ENCODE results near the gene UTP4.

Gene UTP4

DNA sequence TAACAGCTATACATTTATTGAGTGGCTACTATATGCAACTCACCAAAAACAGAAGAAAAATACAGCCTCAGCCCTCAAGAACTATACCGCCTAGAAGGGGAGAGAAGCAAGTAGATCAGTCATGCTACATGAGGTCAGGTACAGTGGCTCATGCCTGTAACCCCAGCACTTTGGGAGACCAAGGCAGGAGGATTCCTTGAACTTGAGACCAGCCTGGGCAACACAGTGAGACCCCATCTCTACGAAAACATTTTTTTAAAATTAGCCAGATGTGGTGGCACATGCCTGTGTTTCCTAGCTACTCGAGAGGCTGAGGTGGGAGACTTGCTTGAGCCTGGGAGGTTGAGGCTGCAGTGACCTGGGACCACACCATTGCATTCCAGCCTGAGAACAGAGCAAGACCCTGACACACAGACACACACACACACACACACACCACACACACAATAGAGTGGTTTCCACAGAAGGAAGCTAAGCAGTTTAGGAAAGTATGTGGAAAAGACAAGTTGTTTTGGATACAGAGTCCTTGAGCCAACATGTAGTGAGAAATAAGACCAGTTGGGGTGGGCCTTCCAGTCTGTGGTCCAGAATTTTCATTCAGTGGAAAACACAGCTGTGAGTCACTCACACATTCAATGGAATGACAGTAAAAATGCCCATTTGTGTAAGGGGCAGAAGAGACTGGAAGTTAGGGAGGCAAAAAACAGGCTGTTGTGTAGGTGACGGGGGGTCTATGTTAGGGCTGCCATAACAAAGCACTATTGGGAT, 43.8 kb downstream of the UTP4 start:
- no peak for DNase-seq (ENCODE audit: low spot score)

DNA sequence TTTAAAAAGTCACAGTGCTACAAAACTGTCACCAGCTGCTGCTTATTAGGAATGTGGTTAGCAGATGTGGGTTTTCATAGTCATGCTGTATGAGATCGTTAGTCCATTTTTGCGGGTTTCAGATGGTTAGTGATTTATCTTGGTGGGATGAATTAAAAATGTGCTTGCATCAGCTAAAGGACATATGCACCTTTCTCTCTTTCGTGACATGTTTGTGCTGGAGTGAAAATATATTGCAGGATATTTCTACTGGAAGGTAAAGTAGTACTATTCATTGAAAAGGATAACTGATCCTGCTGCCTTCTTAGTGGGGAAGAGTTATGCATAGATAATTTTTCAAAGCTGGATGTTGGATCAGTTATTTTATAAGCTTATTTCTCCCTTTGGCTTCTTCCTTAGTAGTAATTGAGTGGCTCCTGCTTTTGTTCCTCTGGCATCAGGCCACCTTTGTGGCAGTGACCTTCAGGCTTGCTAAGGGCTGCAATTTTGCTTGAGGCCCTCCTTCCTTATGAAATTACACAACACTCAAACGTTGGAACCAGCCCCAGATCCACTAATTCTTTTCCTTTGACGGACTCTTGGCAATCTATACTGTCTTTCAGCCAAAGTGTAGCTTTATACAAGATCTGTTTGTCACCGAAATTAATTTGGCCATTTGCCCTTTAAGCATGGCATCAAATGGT, 47.0 kb downstream of the UTP4 start:
- DNase-seq (ENCODE audit: low spot score): peak; percentile 25

DNA sequence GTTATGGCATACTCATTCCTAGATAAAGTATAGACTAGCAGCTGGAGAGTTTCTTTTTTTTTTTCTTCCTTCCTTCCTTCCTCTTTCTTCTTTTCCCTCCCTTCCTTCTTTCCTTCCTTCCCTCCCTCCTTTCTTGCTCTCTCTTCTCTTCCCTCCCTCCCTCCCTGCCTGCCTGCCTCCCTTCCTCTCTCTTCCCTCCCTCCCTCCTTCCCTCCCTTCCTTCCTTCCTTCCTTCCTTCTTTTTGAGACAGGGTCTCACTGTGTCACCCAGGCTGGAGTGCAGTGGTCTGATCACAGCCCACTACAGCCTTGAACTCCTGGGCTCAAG, 47.5 kb downstream of the UTP4 start:
- no peak for DNase-seq (ENCODE audit: low spot score)

DNA sequence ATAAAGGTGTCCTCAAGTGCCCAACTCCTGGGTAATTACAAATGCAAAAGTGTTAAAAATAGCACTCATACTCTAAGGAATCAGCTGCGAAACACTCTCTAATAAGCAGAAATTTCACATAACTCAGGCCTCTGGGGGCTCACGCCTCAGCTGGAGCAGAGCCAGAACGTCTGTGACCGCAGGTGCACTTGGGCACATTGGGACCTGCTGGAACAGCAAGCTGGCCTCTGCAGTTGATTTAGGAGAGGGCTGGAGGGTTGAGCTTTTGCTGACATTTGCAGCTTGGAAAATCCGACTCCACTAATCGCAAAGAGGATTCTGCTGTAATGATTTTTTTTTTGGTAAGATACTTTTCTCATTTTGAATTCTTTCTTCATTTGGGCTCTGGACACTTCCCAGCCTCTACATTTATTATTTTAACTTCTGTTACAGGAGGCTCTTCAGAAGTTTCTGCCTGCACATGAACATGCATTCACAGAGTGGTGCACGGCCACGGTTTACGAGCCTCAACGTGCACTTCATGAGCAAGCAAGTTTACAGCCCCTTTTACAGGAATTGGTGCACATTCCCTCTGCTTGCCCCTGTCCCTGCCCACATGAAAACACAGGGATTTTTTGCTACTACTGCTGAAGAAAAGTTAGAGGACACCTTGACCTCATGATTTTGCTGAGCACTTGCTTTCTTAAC, 50.4 kb downstream of the UTP4 start:
- no peak for DNase-seq (ENCODE audit: low spot score)

DNA sequence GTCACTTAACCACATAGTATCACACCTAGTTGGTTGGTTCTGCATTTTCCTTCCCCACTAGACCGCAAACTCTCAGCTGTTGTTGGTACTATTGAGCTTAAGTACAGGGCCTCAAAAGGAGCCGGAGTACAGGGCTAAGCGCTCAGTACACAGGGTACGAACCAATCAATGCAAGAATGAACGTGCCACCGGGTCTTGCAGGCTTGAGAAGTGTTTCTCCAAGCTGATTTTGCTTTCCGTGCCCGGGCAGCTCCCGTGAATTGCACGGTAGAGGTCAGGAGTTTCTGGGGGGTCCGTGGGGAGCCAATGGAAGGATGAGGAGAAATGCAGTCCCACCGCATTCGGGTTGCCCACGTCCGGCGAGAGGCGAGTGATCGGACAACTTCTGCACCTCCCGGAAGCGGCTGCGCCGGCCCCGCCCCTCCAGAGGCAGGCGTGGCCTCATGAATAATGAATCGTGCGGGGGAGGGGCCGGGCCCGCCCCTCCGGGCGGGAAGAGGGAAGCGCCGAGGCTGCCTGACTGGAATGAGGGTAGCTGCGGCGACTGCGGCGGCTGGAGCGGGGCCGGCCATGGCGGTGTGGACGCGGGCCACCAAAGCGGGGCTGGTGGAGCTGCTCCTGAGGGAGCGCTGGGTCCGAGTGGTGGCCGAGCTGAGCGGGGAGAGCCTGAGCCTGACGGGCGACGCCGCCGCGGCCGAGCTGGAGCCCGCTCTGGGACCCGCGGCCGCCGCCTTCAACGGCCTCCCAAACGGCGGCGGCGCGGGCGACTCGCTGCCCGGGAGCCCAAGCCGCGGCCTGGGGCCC, 54.4 kb downstream of the UTP4 start, which contains the start of gene SNTB2:
SNTB2 (plus strand) TSS at position 523 of the 804 bp plus-strand sequence; CDS start at position 526, 3 bp downstream.
- DNase-seq (ENCODE audit: low spot score): peak; percentile 90

DNA sequence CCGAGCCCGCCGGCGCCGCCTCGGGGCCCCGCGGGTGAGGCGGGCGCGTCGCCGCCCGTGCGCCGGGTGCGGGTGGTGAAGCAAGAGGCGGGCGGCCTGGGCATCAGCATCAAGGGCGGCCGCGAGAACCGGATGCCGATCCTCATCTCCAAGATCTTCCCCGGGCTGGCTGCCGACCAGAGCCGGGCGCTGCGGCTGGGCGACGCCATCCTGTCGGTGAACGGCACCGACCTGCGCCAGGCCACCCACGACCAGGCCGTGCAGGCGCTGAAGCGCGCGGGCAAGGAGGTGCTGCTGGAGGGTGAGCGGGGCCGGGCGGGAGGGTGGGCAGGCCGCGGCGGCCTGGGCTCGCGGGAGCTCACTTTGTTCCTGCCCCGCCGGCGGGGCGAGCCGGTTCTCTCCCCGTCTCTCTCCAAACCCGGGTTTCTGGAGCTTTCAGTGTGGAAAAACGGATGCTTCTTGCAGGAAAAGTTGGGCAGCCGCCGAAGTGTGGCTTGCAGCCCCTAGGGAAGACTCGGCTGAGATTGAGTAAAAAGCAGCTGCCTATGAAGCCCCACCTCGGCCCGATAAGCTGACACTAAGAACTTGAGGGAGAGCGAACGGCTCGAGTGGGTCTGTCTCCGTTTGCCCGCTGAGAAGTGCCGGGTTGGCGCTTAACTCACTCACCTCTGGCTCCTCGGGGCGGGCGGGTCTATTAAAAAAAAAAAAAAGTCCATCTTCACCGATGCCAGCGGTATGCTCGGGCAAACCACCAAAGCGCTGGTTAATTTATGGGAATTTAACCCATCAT, 55.2 kb downstream of the UTP4 start:
- peak; percentile 39 for DNase-seq (ENCODE audit: low spot score)

DNA sequence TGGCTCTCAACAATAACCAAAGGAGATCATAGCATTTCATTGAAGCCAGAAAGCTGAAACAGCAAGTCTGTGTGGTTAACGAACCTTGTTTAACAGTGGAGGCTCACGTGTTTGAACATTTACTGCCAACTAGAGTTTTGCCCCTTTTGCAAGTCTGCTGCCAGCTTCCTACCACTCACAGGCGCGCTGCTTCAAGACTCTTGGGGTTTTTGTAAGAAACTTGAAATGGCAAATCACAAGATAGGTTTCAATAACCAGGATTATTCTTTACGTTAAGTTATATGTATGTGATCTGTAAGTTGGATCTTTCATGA, 55.7 kb downstream of the UTP4 start:
- peak; percentile 31 for DNase-seq (ENCODE audit: low spot score)

DNA sequence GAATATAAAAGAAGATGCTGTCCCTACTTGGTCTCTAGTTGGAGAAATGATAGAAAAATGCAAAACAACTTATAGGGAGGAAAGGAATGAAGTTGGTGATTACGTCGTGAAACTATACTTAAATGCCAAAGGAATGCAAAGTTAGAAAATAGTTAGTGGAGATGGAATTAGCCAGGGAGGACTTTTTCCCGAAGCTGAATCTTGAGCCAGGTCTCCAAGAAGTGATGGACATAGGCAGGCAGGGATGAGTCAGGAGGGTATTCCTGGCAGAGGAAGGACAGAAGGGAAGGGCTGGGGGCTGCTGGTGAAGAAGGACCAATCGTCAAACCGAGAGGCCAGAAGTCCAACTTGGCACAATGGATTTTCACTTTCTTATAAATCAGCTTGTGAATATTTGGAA, 56.3 kb downstream of the UTP4 start:
- DNase-seq (ENCODE audit: low spot score): no peak

DNA sequence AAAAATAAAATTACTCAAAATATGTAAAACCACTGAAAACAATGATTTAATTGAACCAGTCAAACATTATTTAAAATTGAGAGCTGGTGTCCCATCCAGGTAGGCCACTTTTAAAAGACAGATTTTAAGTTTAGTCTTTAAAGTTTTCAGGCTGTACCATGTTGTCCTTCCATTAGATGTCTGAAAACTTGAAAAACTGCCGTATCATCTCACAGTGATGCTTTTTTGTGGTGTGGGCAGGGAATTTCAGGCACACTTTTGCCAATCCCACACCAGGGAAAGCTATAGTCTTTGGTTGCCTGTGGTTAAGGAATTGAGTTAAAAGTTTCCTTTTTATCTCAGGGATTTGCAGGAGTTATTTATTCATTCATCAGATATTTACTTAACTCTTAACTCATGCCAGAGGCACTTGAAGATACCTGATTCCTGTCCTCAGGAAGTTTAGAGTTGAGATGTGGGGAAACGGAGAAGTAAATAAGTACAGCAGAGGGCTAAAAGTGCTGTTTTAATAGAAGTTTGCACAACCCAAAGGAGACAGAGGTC, 57.7 kb downstream of the UTP4 start:
- no peak for DNase-seq (ENCODE audit: low spot score)

DNA sequence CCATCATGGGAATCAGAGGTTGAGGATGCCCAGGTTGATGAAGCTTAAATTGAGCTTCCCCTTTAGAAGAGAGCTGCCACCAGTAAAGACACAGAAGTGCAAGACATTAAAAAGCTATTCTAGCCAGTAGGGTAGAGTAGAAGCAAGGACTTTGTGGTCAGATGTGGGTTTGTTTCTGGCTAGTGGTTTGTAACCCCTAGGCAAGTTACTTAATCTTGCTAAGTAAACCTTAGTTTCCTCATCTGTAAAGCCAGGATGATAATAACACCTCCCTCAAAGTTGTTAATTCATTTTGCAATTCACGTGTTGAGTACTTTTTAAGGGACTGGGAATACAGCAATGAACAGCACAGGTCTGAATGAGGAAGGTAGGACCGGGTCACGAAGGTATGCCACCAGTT, 58.1 kb downstream of the UTP4 start:
- no peak for DNase-seq (ENCODE audit: low spot score)

DNA sequence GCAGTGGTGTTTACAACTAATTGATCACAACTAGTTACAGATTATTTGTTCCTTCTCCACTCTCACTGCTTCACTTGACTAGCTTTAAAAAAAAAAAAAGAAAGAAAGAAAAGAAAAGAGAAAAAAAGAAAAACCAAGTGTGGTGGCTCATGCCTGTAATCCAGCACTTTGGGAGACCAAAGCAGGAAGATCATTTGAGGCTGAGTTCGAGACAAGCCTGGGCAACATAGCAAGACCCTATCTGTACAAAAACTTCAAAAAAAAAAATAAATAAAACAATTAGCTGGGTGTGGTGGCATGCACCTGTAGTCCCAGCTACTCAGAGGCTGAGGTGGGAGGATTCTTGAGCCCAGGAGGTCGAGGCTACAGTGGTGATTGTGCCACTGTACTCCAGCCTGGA, 58.7 kb downstream of the UTP4 start:
- no peak for DNase-seq (ENCODE audit: low spot score)

DNA sequence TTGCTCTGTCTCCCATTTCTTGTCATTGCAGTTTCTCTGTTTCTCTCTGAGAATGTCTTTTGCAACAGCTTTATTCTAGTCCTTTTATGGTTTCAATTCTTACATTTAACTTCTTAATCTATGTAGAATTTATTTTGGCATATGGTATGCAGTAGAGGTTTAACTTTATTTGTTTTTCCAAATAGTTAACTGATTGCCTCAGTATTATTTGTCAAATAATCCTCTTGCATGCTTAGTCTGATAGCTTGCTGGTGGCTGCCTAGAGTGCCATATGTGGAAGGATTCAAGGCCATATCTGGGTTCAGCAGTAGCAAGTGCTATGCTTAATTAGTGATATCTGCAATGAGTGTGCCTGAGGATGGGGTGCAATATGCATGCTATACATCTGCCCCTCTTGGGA, 61.4 kb downstream of the UTP4 start:
- DNase-seq (ENCODE audit: low spot score): no peak

DNA sequence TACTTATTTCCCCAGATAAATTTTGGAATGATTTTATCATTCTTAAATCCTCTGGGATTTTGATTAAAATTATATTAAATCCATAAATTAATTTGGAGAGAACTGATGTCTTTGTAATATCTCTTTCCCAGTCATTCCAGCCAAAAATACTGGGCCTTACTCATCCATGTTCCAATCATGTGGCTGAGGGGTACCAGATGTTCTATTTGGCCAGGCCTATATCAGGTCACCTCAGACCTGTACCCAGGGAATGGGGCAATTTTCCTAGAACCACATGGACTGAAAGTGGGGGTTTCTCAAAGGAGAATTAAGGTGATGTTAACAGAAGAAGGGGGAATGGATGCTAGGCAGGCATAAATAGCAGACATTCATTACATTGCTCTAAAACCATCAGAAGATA, 62.0 kb downstream of the UTP4 start:
- DNase-seq (ENCODE audit: low spot score): no peak

DNA sequence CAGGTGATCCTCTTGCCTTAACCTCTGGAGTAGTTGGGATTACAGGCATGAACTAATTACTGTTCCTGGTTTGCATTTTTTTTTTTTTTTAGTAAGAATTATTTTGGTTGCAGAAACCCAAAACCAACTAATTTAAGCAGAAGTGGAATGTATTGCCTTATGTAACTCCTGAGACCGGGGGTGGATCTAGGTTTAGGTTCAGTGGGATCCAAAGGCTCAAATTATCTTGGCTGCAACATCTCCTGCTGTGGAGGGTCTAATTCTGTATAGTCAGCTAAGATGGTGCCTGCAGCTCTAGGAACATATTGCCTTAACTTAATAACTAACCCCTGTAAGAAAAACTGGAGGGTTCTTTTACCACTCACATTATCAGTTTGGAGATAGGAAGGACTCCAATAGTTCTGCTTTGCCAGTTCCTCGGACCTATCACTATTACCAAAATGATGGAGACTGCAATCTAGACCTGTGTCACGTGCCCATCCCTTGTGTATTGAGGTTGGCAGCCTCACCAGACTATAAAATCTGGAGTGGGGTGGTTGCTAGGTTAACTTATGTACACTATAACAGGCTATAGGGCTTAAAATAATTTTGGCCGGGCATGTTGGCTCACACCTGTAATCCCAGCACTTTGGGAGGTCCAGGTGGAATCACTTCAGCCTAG, 63.0 kb downstream of the UTP4 start:
- no peak for DNase-seq (ENCODE audit: low spot score)

DNA sequence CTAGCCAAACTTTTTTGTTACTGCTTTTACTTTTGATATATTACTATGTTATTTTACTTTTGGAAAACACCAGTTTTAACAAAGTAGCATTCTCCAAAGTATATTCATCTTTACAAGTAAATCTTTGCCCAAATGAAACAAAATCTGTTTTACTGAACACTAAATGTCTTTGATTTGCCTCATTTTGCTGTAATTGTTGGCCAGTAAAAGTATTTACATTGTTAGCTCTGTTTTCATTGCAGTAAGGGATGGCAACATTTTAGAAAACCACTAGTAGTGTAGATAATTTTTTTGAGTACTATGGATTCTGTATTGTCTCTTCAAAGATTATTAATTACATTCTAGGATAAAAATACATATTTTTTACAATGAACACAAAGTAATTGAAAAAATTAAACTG, 65.1 kb downstream of the UTP4 start:
- no peak for DNase-seq (ENCODE audit: low spot score)

DNA sequence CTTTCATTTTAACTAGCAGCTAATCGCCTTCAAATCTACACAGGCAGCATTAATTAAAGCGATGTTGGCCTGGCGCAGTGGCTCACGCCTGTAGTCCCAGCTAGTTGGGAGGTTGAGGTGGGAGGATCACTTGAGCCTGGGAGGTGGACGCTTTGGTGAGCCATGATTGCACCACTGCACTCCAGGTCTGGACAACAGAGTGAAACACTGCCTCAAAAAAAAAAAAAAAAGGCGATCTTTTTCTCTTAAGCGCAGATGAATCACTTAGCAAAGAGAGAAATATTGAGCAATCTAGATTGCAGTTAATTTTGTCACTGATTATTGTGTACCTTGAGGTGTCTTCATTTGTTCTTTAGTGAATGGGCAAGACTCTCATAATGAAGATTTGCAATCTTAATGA, 66.9 kb downstream of the UTP4 start:
- DNase-seq (ENCODE audit: low spot score): no peak

DNA sequence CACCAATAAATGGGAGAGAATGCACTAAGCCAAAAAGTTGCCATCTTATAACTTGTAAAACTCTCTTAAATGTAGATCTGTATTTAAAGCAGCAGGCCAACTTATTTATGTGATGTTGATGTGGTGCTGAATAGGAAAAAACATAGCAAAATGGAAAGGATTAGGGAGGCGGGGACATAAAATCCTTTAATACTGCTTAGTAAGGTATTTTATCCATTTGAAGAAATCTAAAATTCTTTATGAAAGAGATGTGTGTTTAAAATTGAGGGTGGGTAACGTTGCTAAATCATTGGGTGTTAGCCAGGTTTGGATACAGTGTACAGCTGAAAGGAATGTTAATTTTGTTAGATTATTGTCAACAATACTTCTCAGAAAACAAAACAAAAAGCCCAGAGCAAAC, 68.8 kb downstream of the UTP4 start:
- DNase-seq (ENCODE audit: low spot score): no peak

DNA sequence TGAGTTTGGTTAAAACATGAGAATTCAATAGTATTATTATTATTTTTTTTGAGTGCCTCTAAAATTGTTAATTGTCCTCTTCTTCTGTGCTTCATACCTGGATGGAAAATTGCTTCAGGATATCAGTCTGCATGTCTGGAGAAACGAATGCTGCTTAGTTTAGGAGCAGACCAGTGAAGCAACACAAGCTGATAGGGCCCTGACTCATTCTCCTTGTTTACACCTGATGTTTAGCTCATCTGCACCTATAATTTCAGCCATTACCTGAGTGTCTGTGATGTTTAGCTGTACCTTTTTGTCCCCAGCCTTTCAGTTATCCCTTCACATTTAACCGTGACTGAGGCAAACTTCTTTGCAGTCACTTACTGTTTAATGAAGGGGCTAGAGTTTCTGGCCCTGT, 69.3 kb downstream of the UTP4 start:
- no peak for DNase-seq (ENCODE audit: low spot score)

DNA sequence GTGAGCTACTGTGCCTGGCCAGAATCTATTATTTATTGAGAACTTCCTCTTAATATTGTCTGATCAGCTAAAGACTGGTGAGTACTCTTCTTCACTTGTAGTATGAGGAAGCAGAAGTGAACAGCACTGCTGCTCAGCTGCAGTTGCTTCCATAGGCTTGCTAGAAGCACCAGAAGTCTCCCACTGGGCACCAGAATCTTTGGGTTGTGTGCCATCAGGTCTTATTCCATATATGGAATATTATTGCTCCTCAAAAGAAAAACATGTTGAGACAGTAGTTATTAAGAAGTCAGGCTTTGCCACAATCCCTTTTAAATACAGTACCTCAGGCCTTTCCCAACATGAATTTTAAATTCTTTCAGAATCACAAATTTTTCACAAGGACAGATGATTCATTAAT, 71.7 kb downstream of the UTP4 start:
- DNase-seq (ENCODE audit: low spot score): no peak

DNA sequence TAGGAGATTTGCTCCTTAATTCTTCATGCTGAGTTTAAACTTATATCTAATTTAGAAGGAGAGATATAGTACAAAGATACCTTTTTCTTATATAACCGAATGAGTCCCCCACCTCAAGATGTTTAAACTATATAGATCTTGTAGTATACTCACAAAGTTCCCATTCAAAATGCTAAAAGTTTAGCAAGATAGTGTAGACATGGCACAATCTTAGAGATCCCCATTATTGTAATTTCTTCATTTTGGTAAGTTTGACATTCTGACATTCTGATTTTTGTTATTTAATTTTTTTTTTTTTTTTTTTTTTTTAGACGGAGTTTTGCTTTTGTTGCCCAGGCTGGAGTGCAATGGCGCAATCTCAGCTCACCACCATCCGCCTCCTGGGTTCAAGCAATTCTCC, 77.3 kb downstream of the UTP4 start:
- DNase-seq (ENCODE audit: low spot score): no peak

DNA sequence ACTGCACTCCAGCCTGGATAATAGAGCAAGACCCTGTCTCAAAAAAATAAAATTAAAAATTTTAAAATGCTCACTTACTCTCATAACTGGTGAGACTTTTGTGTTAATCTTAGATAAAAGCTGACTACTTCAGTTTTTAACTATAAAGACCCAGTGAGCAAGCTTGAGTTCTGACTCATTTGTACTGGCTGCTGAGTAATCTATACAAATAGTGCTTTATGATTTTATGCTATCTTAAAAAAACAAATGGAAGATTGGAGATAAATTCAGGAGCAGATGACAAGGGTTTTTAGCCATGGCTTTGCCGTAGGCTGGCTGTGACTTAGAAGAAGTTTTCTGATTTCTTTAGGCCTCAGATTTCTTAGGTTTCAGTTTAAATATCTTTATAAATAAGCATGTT, 85.0 kb downstream of the UTP4 start:
- DNase-seq (ENCODE audit: low spot score): no peak

Measured in cerebellar cortex (tissue), 1 donor.